SK-N-SH (cell line): ENCODE results near the gene APBB2. TPM values are rescaled to one million over a fixed set of nuclear protein-coding genes. Genes with fewer than 3 reads are reported as not detected.
"Not testable (repeated sequence)": the region's sequence is repeated elsewhere in the genome, so short reads cannot be mapped to it uniquely, and the experiment has no call there.

Source experiments
- CTCF ChIA-PET: fragments of 300-600, 350-600 bp; formaldehyde crosslinking; extraction: SDS; loops from one replicate; lab custom pipeline; 2021; lab: Yijun Ruan, JAX
- POLR2A ChIA-PET: fragments of 350-600 bp; sonication (Branson Sonifier 250); formaldehyde crosslinking; extraction: SDS; loops from one replicate; lab custom pipeline; 2020; ENCODE audit warnings: antibody characterized with exemption, inconsistent platforms; lab: Yijun Ruan, JAX
- DNase-seq: peaks from one replicate; pipeline ENCODE4 v3.0.0; 2012
- H2AFZ ChIP-seq: fragments of 200-600 bp; sonication (generic); 2 replicates; pipeline ENCODE4 v1.8.1; 2016; ENCODE audit warnings: antibody characterized with exemption, mild to moderate bottlenecking, low read depth
- H3F3A ChIP-seq: fragments of 200-600 bp; sonication (generic); replicated peaks from 2 replicates; pipeline ENCODE3; 2016; ENCODE audit warnings: antibody characterized with exemption, mild to moderate bottlenecking; ENCODE audit not compliant: insufficient read depth
- H3K27ac ChIP-seq, 2 experiments: fragments of 200-500 bp in 1 of 2; fragments of 200-600 bp in 1 of 2; sonication (Bioruptor generic) in 1 of 2; sonication (generic), shearing (Covaris generic) in 1 of 2; 2 replicates each; pipeline versions ENCODE4 v1.5.1 to v1.6.1; 2014 to 2016; ENCODE audit warnings: low read depth in 2 of 2, inconsistent platforms in 1 of 2, low read length in 1 of 2, mild to moderate bottlenecking in 1 of 2, mixed read lengths in 1 of 2
- H3K27me3 ChIP-seq: fragments of 200-600 bp; sonication (generic), shearing (Covaris generic); 2 replicates; pipeline ENCODE4 v1.6.1; 2016; ENCODE audit warnings: mixed run types; ENCODE audit not compliant: insufficient read depth
- H3K36me3 ChIP-seq, 2 experiments: fragments of 200-500 bp in 1 of 2; fragments of 200-600 bp in 1 of 2; sonication (Bioruptor generic) in 1 of 2; sonication (generic) in 1 of 2; replicated peaks in 1 of 2; 2 replicates each; pipeline versions ENCODE3 to v1.5.1; 2014 to 2016; ENCODE audit warnings: low read length in 1 of 2, mild to moderate bottlenecking in 1 of 2; ENCODE audit not compliant: insufficient read depth in 2 of 2, control insufficient read depth in 1 of 2
- H3K4me1 ChIP-seq, 2 experiments: fragments of 200-500 bp in 1 of 2; fragments of 200-600 bp in 1 of 2; sonication (Bioruptor generic) in 1 of 2; sonication (generic), shearing (Covaris generic) in 1 of 2; 2 replicates each; pipeline versions ENCODE4 v1.5.1 to v1.6.1; 2014 to 2016; ENCODE audit warnings: low read depth in 1 of 2, low read length in 1 of 2, mixed run types in 1 of 2; ENCODE audit not compliant: insufficient read depth in 2 of 2, control insufficient read depth in 1 of 2
- H3K4me2 ChIP-seq: fragments of 200-600 bp; sonication (generic), shearing (Covaris generic); 2 replicates; pipeline ENCODE4 v1.6.1; 2017; ENCODE audit warnings: mixed run types
- H3K4me3 ChIP-seq, 2 experiments: fragments of 200-500 bp in 1 of 2; fragments of 200-600 bp in 1 of 2; sonication (Bioruptor generic) in 1 of 2; sonication (generic), shearing (Covaris generic) in 1 of 2; 2 replicates each; pipeline versions ENCODE4 v1.5.1 to v1.8.1; 2014 to 2016; ENCODE audit warnings: low read depth in 2 of 2, inconsistent platforms in 1 of 2, low read length in 1 of 2, mild to moderate bottlenecking in 1 of 2, mixed read lengths in 1 of 2, moderate library complexity in 1 of 2
- H3K79me2 ChIP-seq: fragments of 200-600 bp; sonication (generic); 2 replicates; pipeline ENCODE4 v1.8.1; 2017; ENCODE audit warnings: mild to moderate bottlenecking; ENCODE audit not compliant: insufficient read depth
- H3K9ac ChIP-seq: fragments of 200-600 bp; sonication (generic); 2 replicates; pipeline ENCODE4 v1.6.1; 2017; ENCODE audit warnings: mixed run types
- H3K9me2 ChIP-seq: fragments of 200-600 bp; sonication (generic); 2 replicates; pipeline ENCODE4 v1.6.1; 2017; ENCODE audit warnings: mixed run types
- H3K9me3 ChIP-seq: fragments of 200-600 bp; sonication (generic); 2 replicates; pipeline ENCODE4 v1.6.1; 2017; ENCODE audit warnings: mixed run types, mild to moderate bottlenecking, moderate library complexity
- H4K20me1 ChIP-seq: fragments of 200-600 bp; sonication (generic); 2 replicates; pipeline ENCODE4 v1.6.1; 2017; ENCODE audit warnings: mild to moderate bottlenecking, mixed run types; ENCODE audit not compliant: insufficient read depth
- EP300 ChIP-seq, 2 experiments: IDR thresholded peaks; 2 replicates each; pipeline versions ENCODE4 v1.4.0 to v1.6.1; 2012; ENCODE audit warnings: borderline replicate concordance in 1 of 2, low read depth in 1 of 2, low read length in 1 of 2
- EZH2phosphoT487 ChIP-seq: fragments of 200-600 bp; sonication (generic); IDR thresholded peaks from 2 replicates; pipeline ENCODE4 v1.6.1; 2017; ENCODE audit warnings: low read depth, mixed run types, mild to moderate bottlenecking, antibody characterized with exemption, moderate library complexity, borderline replicate concordance
- GABPA ChIP-seq: IDR thresholded peaks from 2 replicates; pipeline ENCODE4 v1.4.0; 2012; ENCODE audit warnings: low read depth, mild to moderate bottlenecking
- GATA2 ChIP-seq: sonication (generic); formaldehyde crosslinking; IDR thresholded peaks from 2 replicates; pipeline ENCODE4 v1.5.0; 2020; ENCODE audit warnings: mild to moderate bottlenecking, missing genetic modification reagents
- NFIC ChIP-seq: IDR thresholded peaks from 2 replicates; pipeline ENCODE4 v1.4.0; 2012; ENCODE audit warnings: borderline replicate concordance
- NRF1 ChIP-seq: IDR thresholded peaks from 2 replicates; pipeline ENCODE4 v1.6.1; 2012; ENCODE audit warnings: low read depth, mild to moderate bottlenecking, low read length
- RAD21 ChIP-seq: IDR thresholded peaks from 2 replicates; pipeline ENCODE4 v1.6.1; 2012; ENCODE audit warnings: mild to moderate bottlenecking, low read length
- RCOR1 ChIP-seq: fragments of 150-350 bp; IDR thresholded peaks from 2 replicates; pipeline ENCODE4 v1.6.1; 2017; ENCODE audit warnings: antibody characterized with exemption, low read length
- REST ChIP-seq: IDR thresholded peaks from 2 replicates; pipeline ENCODE4 v1.6.1; 2012; ENCODE audit warnings: mild to moderate bottlenecking, low read depth, low read length, moderate library complexity
- SIN3A ChIP-seq: IDR thresholded peaks from 2 replicates; pipeline ENCODE4 v1.6.1; 2012; ENCODE audit warnings: low read depth, mild to moderate bottlenecking, low read length, moderate library complexity, borderline replicate concordance
- whole genome bisulfite sequencing: methylation state at CpG from one replicate; pipeline ENCODE4 v1.1.6; 2017; ENCODE audit warnings: low lambda C conversion rate; 5-methylcytosine and 5-hydroxymethylcytosine counted together
- polyA plus RNA-seq, 3 experiments: library from polyadenylated mRNA; depleted of rRNA; stranded (reverse); fragments of >200 nt; gene quantifications; 2 replicates each; pipeline ENCODE4 v1.2.3, GENCODE V29; 2012

Gene APBB2
- polyA plus RNA-seq, 1 of the 3 experiments (the other 2 are of a cell fraction) = 49.8 TPM

DNA sequence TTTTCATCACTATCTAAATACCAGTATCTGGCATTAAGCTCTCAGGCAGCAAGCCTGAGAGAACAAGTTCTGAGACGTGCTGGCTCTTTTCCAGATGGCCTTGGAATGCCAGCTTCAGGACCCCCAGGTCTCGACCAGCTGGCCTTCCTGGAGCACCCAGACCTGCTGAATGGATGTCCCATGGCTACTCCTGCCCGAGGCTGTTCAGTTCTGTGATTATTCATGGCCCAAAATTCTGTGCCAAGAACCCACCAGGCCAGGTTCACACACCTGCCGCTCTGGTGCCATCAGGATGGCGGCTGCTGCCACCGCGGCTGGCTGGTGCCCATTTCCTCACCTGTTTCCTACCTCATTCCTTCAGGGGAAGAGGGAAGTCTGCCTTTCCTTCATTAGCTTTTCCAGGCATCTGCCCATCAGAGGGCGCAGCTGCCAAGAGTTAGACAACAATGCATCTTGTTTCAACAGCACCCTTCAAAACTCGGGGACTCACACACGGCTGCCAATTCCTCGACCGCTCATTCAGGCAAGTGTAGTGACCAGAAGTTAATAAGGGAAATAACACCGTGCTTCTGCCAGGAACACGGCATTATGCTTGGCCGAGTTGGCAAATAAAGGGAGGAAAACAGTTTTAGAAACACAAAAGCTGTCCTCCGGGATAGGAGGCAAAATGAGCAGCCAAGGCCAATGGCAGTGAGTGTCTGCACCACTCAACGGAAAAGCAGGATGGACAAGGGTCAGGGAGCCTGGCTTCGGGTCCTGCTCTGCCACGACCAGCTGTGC is 290.8 kb downstream of the APBB2 start:
- Histone ChIP-seq H3K27me3 (no peaks in the 10 kb centered on the region), H3K9ac (no peak overlapping the region), H2AFZ (no peak overlapping the region), H3K36me3 (peaks cover 13 to 17% of the 10 kb centered on the region in 2 experiments), H3K4me2 (no peak overlapping the region), H3F3A (peaks cover 5% of the 10 kb centered on the region), H3K9me3 (no peaks in the 10 kb centered on the region), H3K9me2 (no peaks in the 10 kb centered on the region), H4K20me1 (no peaks in the 10 kb centered on the region), H3K4me1 (peaks cover 0 to 7% of the 10 kb centered on the region in 2 experiments; a peak in 2 of 4 replicates), H3K4me3 (no peak overlapping the region), H3K79me2 (no peaks in the 10 kb centered on the region), H3K27ac (no peak overlapping the region)
- no peak for DNase-seq
- WGBS = 93% methylated on average over 13 of the region's 19 CpGs
- POLR2A ChIA-PET = no interaction called here
- CTCF ChIA-PET = interaction anchor here (0.7 to 16.0 kb wide), 22 partner anchors 14 to 335 kb away, joined by 3 to 196 read pairs (median 8); partner anchors contain the start of gene APBB2
- TF ChIP-seq REST (no peak), GATA2 (no peak), NRF1 (no peak), RCOR1 (no peak), GABPA (no peak), EP300 (IDR thresholded peaks at IDR 0.05; ENCODE audit: borderline replicate concordance in 1 of 2, low read depth in 1 of 2, low read length in 1 of 2) (no peak), NFIC (no peak), EZH2phosphoT487 (no peak), RAD21 (no peak), SIN3A (no peak)

DNA sequence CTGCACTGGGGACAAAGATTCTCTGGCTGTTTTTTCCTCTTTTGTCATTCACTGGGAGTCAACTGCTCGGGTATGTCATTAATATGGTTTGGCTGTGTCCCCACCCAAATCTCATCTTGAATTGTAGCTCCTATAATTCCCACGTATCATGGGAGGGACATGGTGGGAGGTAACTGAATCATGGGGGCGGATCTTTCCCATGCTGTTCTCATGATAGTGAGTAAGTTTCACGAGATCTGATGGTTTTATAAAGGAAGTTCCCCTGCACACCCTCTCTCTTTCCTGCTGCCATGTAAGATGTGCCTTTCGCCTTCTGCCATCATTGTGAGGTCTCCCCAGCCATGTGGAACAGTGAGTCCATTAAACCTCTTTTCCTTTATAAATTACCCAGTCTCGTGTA is 294.4 kb downstream of the APBB2 start:
- H3K4me2 ChIP-seq, H4K20me1 ChIP-seq, H3K9me2 ChIP-seq, H3K4me3 ChIP-seq, H3K27me3 ChIP-seq, POLR2A ChIA-PET, DNase-seq, H2AFZ ChIP-seq, H3K9ac ChIP-seq, H3K9me3 ChIP-seq, H3K27ac ChIP-seq, H3K79me2 ChIP-seq: not testable (repeated sequence)
- Histone ChIP-seq H3K36me3 (peaks cover 10 to 17% of the 10 kb centered on the region in 2 experiments), H3F3A (peaks cover 11% of the 10 kb centered on the region), H3K4me1 (peaks cover 11 to 33% of the 10 kb centered on the region in 2 experiments)
- CTCF ChIA-PET = interaction anchor here (1.7 to 16.0 kb wide), 3 partner anchors 10 to 296 kb away, joined by 6 to 196 read pairs (median 192); partner anchors contain the start of gene APBB2
- 98% methylated on average over 6 of the region's 6 CpGs for WGBS
